HG03575 (cell line): Measurements from ENCODE around the gene SLC22A6.

Experiments
- ATAC-seq: cut with Tn5 transposase; IDR thresholded peaks from one replicate; pipeline ENCODE4 v1.9.1; 2021; ENCODE audit not compliant: unreplicated experiment, insufficient number of reproducible peaks, low FRiP score; ENCODE audit errors: extremely low read depth

SLC22A6 gene

GRCh38 chr11:62984451-62984991 lies at the start of gene SLC22A6:
Gene SLC22A6 (minus strand): TSS chr11:62984967. CDS start chr11:62984690, 277 bp downstream.
- no peak for ATAC-seq

DNA sequence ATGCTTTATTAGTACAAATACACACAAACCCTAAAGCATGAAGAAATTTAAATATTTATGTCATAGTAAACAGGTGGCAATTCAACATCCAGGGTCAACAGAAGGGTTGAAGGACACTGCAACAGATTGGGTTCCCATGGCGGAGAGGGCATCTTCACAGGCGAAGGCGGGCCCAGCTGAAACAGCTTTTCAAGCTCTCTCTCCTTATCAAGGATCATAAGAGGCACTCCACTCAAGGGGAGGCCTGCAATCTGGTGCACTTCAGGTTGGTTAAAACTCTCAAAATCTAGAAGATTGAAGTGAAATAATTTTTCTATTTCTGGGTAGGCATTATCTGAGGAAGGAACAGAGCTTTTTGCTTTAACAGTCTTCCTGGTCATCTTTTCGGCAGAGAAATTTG lies 47.7 kb upstream of the SLC22A6 start:
- ATAC-seq: no peak

DNA sequence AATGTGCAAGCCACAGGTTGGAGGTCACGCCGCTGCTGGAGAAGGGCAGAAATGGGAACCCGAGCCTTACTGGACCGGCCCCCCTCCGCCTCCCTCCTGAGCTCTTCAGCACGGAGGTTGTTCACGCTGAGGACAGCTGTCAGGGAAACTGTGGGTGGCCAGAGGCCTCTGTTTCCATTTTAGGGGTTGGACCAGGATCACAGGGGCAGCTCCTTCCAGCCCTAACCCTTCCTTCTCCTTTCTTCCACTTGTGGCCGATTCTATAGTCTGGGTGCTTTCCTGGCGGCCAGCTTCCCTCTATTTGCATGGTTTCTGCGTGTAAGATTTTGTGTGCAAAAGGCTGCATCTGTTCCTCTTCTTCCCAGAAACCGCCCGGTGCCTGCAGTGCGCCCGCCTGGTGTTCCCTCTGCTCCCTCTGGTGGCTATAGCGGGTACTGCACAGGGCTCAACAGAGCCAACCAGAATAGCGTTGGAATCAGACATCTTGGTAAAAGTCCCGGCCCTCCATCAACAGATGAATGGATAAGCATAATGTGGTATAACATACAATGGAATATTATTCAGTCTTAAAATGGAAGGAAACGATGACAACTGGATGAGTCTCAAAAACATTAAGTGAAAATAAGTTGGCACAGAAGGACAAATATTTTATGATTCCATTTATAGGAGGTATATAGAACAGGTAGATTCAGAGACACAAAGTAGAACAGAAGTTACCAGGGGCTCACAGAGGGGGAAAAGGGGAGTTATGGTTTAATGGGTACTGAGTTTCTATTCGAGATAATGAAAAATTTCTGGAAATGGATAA lies 39.3 kb upstream of the SLC22A6 start:
- ATAC-seq: no peak

- no peak for ATAC-seq
Measured at GRCh38 chr11:63023222-63023814, 38.6 kb upstream of the SLC22A6 start.

DNA sequence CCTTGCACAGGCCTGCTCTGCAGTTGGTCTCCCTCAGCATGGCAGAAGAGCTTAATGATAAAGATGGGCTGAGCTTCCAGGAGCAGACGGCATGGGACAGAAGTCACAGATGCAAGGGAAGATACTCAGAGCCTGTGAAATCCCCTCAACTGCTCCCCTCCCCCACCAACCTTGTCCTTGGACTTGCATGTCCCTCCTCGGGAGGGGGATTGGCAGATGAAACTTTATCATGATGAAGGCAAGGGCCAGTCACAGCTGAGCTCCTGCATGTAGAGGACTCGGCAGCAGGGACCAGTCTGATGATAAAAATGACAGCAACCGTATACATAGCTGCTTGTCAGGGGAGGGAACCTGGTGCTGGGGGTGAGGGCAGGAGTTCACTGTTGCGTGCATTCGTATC lies 37.7 kb upstream of the SLC22A6 start:
- no peak for ATAC-seq

DNA sequence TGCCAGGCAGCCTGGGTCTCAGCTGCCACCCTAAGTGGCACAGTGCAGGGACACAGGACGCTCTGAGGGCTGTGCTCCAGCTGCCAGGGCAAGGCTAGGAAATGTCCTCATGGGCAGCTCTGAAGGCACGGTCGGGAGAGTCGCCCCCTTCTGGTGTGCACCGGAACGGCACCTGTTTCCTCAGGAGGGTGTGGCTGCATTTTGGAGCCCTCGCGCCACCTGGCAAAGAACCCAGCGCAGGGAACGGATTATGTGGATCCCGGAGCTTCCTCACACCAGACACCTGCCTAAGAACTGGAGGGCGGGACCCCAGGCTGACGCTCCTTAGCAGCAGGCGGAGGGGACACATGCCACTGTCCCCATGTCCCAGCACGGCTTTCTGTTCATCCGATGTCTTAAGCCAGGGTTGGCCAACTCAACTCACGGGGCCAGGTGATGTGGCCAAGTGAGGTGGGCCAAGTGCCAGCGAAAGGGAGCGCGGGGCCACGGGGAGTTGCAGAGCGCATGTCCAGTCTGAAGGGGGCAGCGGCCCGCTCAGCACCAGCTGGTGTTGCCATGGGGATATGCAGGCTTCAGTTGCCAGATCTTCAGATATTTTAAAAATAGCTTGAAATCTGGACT lies 36.0 kb upstream of the SLC22A6 start:
- no peak for ATAC-seq

GRCh38 chr11:63019506-63019905 lies 34.7 kb upstream of the SLC22A6 start:
- no peak for ATAC-seq

- no peak for ATAC-seq
Measured at GRCh38 chr11:63017306-63017974, 32.7 kb upstream of the SLC22A6 start.

GRCh38 chr11:63015521-63016215 lies 30.9 kb upstream of the SLC22A6 start, which contains the start of gene SLC22A8:
Gene SLC22A8 (minus strand): TSS chr11:63015841. CDS start chr11:63014958, 883 bp downstream.
- no peak for ATAC-seq

DNA sequence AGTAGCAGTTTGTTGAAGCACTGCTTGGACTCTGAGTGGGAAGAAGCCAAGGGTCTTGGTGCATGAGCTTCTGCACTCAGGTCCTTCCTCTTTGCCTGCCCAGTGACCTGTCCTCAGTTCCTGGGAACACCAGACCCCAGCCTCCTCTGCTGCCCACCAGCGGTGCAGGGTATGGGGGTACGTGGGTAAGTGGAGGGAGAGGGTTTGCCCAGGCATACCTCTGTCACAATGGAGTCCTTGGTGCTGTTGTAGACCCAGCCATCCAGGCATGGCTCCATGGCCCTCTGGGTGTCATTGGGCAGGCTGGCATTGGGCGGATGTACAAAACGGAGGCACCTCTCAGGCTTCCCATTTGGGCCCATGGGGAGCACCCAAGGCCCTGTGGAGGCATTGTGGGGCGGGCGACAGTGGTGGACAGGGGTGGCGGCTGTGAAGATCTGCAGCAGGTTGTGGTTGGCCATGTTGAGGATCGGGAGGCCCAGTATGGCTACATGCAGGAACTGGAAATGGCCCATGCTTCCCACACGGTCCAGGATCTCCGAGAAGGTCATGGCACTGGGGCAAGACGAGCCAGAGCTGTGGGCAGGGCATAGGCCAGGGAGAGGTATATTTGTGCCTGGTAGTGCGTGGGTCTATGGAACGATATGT lies 29.8 kb upstream of the SLC22A6 start:
- ATAC-seq: no peak

- ATAC-seq: no peak
Measured at GRCh38 chr11:63012839-63013238, 28.1 kb upstream of the SLC22A6 start.

DNA sequence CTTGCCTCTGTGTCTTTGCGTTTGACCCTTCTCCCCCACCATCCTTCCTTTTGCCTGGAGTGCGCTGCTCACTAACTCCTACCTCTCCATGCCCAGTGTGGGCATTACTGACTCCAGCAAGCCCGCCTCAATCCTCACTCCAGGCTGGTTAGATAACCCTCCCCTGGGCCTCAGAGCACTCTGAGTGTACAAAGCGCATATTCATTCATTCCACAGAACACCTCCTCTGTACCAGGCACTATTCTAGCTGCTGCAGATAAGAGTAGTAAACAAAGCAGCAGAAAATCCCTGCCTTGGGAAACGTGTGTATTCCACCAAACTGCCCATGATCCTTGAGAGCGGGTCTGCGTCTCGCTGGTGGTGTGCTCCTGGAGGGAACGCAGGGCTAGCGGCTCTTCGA lies 27.7 kb upstream of the SLC22A6 start:
- ATAC-seq: no peak

- no peak for ATAC-seq
Measured at GRCh38 chr11:63010934-63011439, 26.2 kb upstream of the SLC22A6 start.

DNA sequence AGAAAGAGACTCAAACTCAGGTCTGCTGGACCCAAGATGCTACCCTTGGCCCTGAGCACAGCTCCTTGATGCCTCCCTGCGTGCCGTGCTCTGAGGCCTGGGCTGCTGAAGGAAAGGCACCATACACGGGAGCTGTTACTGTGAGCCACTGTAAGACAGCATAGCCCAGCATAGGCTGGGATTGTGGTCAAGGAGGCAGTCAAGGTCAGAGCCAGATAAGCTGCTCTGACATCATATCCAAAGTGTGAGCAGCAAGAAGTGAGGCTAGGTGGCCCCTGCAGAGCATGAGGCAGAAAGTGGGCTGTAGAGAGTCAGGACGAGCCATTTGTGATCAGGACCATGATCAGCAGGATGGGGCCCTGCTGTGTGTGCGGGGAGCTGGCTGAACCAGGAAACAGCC lies 23.2 kb upstream of the SLC22A6 start:
- ATAC-seq: no peak

DNA sequence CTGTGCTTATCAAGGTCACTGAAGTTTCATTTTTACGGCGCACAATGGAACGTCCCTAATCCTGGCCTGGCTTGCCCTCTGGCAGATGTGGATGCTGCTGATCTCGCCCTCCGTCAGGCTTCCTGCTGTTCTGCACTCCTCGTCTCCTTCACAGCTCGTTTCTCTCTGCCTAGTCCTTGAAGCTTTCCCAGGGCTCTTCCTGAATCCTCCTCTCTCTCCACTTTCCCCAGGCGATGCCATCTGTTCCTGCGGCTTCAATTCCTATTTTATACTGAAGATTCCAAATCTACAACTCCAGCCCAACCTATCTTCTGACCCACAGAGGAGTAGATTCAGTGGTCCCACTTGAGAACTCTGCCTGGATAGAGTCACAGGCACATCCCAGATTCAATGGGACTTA lies 16.7 kb upstream of the SLC22A6 start:
- ATAC-seq: no peak

- ATAC-seq: no peak
Measured at GRCh38 chr11:62999649-63000048, 14.9 kb upstream of the SLC22A6 start.

- no peak for ATAC-seq
Measured at GRCh38 chr11:62999156-62999555, 14.4 kb upstream of the SLC22A6 start.

DNA sequence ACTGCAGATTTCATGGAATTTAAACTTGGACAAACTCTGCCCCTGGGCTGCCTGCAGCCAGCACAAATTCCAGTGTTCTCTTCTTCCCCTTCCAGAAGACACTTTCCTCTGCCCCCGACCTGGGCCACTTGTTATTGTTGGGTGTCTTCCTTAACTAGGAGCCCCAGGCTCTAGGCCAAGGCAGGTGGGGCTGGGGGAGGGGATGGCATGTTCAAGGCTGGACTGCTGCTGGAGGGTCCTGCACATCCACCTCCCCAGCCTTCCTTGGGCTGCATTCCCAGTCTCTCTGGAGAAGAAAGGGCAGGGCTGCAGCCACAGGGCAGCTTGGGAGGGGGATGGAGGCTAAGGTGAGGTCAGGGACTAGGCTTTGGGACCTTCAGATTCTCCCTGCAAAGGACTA lies 11.5 kb upstream of the SLC22A6 start:
- ATAC-seq: no peak
